GM12892 (cell line): ENCODE results near the gene TPM1.

Experiments
- POLR2A ChIP-seq: IDR thresholded peaks from 2 replicates; pipeline ENCODE4 v1.6.1; 2011; ENCODE audit warnings: low read depth, low read length, control low read depth
- POLR2AphosphoS5 ChIP-seq: IDR thresholded peaks from 2 replicates; pipeline ENCODE4 v1.6.1; 2011; ENCODE audit warnings: low read depth, low read length, control low read depth
- TAF1 ChIP-seq: IDR thresholded peaks from 2 replicates; pipeline ENCODE4 v1.6.1; 2011; ENCODE audit warnings: low read depth, mild to moderate bottlenecking, control low read depth, low read length, borderline replicate concordance

GRCh38 chr15:63075984-63076713 lies 33.6 kb downstream of the TPM1 start:
- TF ChIP-seq POLR2A = no peak
- no peak for TF ChIP-seq POLR2AphosphoS5
- no peak for TF ChIP-seq TAF1
